Measurements from ENCODE around the gene HNF1A. TPM values are rescaled to one million over a fixed set of nuclear protein-coding genes. Genes with fewer than 3 reads are reported as not detected.

Gene HNF1A
- total RNA-seq, 4 donors from 2014 or later = 11.8 TPM; not detected in 3

GRCh38 chr12:120965534-120966091 lies 12.7 kb upstream of the HNF1A start:
- TF ChIP-seq CTCF (IDR thresholded peaks at IDR 0.05) (no peak), POLR2A (IDR thresholded peaks at IDR 0.05) (no peak)
- H3K27me3 ChIP-seq = no peaks in the 10 kb centered on the region
- intact Hi-C loops (cut with DNase I; ENCODE audit: low total_unique reads) = no loop called here
- H3K36me3 ChIP-seq = no peaks in the 10 kb centered on the region
- H3K9me3 ChIP-seq = no peaks in the 10 kb centered on the region
- no peak overlapping the region for H3K27ac ChIP-seq
- H3K4me3 ChIP-seq = no peak overlapping the region
- no peak for DNase-seq
- H3K4me1 ChIP-seq = no peaks in the 10 kb centered on the region

GRCh38 chr12:120970310-120970709 lies 8.0 kb upstream of the HNF1A start:
- no peak for DNase-seq

GRCh38 chr12:120971299-120972180 lies 6.8 kb upstream of the HNF1A start:
- Histone ChIP-seq H3K27ac (no peak overlapping the region), H3K36me3 (no peaks in the 10 kb centered on the region), H3K4me3 (no peak overlapping the region), H3K9me3 (no peaks in the 10 kb centered on the region), H3K4me1 (no peaks in the 10 kb centered on the region), H3K27me3 (no peaks in the 10 kb centered on the region)
- peak in 1 of 2 donors; percentile 20 for DNase-seq
- intact Hi-C loops (cut with DNase I; ENCODE audit: low total_unique reads) = no loop called here
- TF ChIP-seq POLR2A (IDR thresholded peaks at IDR 0.05) (no peak), CTCF (IDR thresholded peaks at IDR 0.05) (peak; percentile 57 to 84 (median 72))

More at GRCh38 chr12:120970310-120970709, 8.0 kb upstream of the HNF1A start:
- intact Hi-C loops (cut with DNase I; ENCODE audit: low total_unique reads) = no loop called here
- TF ChIP-seq CTCF (IDR thresholded peaks at IDR 0.05) (no peak), POLR2A (IDR thresholded peaks at IDR 0.05) (no peak)
- Histone ChIP-seq H3K27ac (no peak overlapping the region), H3K4me1 (no peaks in the 10 kb centered on the region), H3K9me3 (no peaks in the 10 kb centered on the region), H3K27me3 (no peaks in the 10 kb centered on the region), H3K4me3 (no peak overlapping the region), H3K36me3 (no peaks in the 10 kb centered on the region)

GRCh38 chr12:120972870-120973543 lies 5.3 kb upstream of the HNF1A start:
- Histone ChIP-seq H3K9me3 (no peaks in the 10 kb centered on the region), H3K36me3 (no peaks in the 10 kb centered on the region), H3K4me1 (no peaks in the 10 kb centered on the region), H3K4me3 (no peak overlapping the region), H3K27ac (no peak overlapping the region), H3K27me3 (no peaks in the 10 kb centered on the region)
- DNase-seq = no peak
- TF ChIP-seq CTCF (IDR thresholded peaks at IDR 0.05) (no peak), POLR2A (IDR thresholded peaks at IDR 0.05) (no peak)
- intact Hi-C loops (cut with DNase I; ENCODE audit: low total_unique reads) = no loop called here

All from uterus (tissue), 4 donors.